Islet of Langerhans (tissue), 1 donor: ENCODE measurements around the gene CNTRL.

Experiments
- FAIRE-seq: peaks from one replicate; lab custom pipeline; 2011; peaks lifted over from hg19 to GRCh38; lab: Jason Lieb, UNC

CNTRL gene

DNA sequence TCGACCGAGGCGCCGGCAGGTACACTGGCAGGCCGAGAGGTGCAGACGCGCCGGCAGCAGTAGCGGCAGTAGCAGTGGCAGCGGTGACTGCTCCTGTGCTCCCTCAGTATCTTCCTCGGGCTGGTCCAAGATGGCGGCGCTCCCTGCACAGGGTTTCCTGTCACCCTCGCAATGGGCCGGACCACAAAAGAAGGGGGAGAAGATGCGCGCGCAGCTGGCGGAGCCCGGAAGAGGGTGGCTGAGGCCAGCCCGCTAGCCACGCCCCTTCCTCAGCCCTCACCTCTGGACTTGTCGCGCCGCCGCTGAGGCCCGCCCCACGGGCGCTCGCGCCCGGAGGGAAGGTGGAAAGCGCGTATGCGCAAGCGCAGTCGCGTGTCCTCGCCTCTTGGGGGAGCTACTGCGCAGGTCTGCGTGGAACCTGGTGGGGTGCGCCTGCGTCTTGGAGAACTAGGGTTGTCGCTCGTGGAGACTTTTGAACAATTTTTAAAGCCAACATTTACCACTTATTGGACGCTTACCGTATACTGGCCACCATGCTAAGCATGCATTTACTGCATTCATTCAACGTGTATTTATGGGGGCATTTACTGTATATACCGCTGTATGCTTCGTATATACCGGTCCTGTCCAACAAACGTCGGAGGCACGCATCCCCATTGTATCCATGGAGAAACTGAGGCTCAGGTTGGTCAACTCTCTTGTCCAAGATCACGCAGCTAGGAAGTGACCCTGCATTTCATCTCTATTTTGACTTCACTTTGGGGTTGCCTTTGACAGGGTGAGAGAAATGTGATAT lies 127.2 kb downstream of the CNTRL start, which contains the start of gene RAB14:
Gene RAB14 (minus strand): TSS at position 132 of the 796 bp plus-strand sequence. CDS start 8,457 bp downstream, outside the sequence.
- FAIRE-seq = no peak

DNA sequence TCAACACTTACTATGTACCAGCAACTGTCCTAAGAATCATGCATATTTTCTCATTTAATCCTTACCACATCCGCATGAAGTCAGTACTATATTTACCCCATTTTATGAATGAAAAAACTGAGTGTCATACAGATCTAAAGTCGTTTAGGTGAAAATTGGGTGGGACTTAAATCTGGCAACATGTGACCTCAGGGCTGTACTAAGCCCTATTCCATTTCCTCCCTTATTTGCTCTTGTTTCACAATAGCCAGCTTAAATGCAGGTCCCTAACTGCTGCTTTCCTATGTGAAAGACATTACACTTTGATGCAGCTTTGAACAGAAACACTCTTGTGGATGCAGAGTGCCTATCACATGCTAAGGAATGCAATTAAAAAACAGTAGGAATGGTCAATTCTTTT lies 129.4 kb downstream of the CNTRL start:
- no peak for FAIRE-seq

DNA sequence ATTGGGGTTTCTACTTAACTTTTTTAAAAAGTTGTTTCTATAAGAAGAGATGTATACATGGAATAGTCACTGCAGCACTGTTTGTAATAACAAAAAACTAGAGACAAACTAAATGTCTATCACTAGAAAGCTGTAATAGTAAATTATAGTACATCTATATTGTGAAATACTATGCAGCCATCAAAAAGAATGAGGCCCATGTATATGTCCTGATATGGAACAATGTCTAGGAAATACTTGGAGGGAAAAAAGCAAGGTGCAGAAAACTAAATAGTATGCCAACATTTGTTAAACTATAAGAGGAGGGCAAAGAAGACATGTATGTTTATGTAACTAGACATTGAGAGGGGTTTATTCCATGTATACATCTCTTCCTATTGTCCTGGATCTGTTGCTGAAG lies 129.9 kb downstream of the CNTRL start:
- FAIRE-seq = no peak

DNA sequence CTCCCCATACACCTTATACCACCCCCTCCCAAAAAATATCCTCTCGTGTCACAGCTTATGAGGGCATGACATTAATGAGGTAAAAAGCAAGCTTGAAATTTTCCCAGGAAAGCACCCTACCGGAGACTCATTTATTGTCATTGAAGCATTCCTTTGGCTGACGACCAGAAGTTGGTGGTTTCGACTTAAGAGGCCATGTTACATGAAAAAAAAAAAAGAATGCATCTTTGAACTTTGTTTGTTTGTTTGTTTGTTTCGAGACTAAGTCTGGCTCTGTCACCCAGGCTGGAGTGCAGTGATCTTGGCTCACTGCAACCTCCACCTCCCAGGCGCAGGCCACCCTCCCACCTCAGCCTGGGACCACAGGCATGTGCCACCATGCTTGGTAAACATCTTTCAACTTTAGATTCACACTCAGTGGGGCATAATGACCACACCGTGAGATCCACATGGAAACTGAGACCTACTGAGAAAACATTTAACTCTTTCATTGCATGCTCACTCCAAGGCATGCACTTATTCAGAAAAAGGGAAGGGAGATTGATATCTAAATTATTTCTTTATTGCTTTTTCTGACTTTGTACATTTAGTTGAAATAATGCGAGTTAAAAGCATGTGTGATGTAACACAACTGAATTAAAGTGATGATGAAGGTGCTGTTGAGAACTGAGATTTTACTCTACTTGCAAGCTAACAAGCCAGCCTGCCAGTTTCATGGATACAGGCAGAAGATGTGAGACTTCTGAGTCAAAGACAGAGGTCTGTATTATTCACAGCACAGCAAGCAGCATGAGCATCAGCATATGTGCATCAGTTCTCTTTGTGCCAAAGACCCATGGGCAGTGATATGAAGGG lies 132.0 kb downstream of the CNTRL start:
- no peak for FAIRE-seq

DNA sequence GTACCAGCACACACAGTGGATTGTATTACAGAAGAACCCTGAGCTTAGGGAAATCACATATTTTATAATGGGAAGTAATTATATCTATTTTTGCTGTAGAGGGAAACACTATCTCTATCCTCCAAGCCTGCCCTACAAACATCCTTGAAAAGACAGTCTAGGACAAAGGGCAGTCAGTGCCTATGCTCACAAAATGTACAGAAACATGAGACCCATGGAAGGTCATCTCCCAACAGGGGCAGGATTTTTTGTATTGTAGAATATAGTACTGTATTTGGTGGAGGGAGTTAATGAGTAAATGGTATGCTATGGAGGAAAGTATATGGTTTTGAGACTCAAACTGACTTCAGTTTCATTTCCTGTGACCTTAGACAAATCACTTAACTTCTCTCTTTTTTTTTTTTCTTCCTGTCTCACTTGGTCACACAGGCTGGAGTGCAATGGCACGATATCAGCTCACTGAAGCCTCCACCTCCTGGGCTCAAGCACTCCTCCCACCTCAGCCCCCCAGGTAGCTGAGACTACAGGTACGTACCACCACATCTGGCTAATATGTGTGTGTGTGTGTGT lies 132.7 kb downstream of the CNTRL start:
- FAIRE-seq = no peak

DNA sequence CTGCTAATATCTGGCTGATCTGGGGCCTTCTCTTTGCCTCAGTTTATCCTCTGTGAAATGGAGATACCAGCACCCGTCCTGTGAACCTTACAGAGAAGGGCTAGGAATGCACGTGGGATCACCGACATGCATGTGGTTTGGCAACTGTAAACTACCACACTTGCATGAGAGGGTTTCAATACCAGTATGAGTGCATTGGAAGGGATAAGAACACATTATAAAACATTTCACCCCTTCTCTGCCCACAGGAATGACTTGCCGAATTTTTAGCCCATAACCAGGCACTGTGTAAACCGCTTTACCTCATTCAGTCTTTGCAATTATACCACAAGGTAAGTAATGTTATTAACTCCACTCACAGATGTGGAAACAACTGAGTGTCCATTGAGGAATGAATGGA lies 135.8 kb downstream of the CNTRL start:
- no peak for FAIRE-seq

DNA sequence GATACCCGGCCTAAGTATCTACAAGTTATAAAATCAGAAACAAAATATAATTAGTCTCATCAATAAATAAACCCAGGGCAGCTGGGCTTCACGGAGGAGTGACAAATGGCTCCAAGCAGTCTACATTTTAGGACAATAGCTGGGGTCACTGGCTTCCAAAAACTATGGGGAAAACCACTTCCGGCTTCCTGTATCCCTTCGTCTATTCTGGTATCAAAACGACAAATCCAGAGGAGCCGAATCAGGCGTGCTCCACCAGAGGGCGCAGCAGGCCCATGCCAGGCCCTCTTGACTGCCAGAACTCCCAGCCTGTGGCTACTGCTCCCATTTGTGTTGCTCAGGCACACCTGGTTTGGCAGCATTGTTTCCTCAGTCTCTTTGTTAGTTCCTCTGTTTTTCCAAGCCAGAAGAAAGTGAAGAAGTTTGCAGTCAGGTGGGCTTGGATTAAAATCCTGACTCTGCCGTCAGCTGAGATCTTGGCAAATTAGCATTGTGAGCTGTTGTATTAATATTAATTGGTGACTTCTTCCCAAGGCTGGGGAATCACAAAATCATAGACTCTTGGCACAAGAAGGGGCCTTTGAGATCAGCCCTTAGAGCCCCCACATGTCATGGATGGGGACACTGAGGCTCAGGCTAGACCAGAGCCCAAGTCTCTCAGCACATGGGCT lies 138.5 kb downstream of the CNTRL start:
- FAIRE-seq = peak; percentile 65

DNA sequence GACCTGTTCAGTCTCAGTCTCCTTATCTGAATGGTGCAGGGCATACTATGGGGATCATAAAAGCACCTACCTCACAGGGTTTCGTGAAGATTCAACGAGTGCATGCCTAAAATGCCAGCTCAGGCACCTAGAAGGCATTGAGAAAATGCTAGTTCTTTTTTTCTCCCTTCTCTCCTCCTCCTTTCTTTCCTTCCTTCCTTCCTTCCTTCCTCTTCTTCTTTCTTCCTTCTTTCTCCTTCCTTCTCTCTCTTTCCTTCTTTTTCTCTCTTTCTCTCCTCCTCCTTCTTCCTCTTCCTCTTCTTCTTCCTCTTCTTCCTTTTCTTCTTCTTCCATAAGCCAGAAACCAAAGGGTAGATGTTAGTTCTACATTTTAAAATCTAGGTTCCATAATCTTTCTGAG lies 139.2 kb downstream of the CNTRL start:
- FAIRE-seq = no peak

DNA sequence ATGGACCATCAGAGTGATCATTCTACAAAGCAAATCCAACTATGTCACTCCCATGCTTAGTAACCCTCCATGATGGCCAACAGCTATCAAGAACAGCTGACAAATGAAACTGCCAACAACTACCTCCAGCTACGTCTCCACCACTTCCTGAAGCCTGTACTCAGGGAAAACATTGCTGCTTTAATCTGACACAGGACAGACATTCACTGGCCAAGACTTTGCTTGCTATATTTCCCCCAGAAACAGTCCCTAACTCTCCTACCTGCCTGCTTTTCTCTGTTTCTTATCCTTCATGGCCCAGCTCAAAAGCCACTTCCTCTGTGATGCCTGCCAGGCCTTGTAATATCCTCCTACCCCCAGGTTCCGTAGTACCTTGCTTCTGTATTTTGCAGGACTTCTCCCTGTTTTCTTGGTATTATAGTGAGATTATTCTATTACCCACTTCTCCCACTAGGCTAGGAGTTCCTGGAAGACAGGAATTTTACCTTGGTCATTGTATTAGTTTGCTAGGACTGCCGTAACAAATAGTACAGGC lies 141.6 kb downstream of the CNTRL start:
- no peak for FAIRE-seq

DNA sequence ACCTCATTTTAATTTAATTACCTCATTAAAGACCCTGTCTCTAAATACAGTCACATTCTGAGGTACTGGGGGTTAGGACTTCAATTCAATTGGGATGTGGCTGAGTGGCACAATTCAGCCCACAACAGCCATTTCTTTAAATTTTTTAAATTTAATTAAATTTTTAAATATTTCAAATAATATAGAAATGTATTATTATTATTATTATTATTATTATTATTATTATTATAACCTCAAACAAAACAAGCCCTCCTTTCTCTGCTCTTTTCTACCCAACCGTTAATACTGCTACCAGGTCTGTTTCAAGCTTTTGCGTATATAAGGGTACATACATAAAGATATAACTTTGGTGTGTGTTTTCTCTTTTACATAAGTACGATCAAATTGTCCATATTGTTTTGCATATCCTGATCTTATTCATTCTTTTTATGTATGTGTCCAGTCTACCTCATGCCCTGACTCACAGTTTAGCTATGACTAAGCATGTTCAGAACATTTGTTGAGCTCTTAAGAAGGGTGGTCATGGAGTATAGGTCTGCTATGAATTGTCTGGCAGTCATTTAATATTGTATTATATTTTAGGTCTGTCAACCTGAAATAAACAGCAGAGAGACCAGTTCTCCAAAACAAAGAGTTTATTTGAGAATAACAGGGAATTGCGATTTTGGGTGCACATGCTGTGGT lies 143.0 kb downstream of the CNTRL start:
- no peak for FAIRE-seq

DNA sequence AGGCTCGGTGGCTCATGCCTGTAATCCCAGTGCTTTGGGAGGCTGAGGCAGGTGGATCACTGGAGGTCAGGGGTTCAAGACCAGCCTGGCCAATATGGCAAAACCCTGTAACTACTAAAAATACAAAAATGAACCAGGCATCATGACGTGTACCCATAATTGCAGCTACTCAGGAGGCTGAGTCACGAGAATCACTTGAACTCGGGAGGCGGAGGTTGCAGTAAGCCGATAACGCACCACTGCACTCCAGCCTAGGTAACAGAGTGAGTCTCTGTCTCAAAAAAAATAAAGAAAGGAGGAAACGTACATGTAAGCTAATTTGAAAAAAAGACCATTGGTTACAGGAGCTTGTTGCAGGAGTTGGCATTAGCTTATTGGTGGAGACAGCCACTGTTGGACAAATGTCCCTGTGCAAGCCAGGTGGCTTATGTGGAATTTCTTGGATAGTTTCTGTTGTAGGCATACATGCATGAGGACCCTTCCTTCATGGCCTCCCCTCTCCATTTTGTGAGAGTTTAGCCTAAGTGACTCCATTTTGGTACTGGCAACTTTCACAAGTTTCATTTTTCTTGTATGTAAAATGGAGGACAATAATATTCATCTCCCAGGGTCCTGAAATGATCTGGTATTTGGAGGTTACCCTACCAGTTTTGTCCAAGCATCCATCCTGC lies 143.7 kb downstream of the CNTRL start:
- FAIRE-seq = no peak

DNA sequence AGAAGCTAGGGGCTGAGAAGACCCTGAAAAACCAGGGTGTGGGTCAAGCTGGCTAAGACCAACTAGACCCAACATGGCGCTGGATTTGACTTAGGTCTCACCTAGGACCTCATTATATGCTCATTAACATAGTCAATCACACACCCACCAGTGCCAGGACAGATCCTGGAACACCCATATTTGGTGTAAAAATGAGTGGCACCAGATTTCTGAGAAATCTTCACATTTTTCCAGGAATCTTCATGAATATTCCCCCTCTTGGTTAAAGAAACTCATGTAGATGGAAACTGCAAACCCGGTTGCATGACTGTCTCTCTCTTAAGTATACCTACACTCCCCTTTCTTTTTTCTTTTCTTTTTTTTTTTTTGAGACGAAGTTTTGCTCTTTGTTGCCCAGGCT lies 144.8 kb downstream of the CNTRL start:
- no peak for FAIRE-seq

DNA sequence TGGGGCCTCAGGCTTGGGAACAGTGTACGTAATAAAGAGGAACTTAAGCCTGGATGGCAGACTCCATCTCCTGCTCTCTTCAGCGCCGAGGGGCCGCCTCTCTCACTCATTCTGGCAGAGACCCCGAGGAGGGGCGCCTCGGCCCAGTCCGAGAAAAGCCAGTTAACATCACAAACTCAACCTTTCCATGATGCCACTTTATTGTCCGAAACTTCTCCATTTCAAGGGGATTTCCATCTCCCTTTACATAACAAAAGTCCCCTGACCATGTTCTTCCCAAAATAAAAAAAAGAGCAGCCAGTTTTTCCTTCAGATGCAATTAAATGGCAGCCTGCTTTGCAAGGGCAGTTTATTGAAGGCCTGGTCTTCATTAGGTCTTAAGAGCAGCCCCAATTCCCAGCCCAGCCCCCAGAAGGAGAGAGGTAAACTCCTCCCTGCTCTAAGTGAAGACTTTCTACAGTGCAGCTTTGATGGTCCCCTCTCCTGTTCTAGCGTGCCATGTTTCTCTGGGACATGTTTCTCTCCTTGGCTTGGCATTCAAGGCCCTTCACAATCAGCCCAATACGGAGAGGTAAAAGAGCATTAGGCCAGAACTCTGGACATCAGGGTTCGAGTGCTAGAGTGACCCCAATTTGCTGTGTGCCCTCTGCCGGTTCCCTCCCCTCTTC lies 146.4 kb downstream of the CNTRL start:
- no peak for FAIRE-seq

DNA sequence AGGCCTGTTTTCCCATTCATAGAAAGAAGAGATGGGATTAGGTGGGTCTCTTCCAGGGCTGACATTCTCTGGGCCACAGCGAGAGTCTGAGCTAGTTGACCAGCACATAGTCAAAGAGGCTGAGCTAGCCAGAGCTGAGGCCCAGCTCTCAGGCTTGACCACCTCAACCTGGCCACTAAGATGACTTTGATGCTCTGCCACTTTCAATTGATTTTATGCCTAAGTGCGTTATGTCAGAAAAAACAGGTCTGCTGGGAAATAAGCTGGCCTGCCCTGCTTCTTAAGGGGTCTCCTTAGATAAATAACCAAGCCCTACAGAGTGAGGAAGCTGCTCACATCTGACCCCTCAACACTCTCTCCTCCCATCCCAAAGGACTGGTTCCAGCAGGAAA lies 146.9 kb downstream of the CNTRL start:
- no peak for FAIRE-seq

DNA sequence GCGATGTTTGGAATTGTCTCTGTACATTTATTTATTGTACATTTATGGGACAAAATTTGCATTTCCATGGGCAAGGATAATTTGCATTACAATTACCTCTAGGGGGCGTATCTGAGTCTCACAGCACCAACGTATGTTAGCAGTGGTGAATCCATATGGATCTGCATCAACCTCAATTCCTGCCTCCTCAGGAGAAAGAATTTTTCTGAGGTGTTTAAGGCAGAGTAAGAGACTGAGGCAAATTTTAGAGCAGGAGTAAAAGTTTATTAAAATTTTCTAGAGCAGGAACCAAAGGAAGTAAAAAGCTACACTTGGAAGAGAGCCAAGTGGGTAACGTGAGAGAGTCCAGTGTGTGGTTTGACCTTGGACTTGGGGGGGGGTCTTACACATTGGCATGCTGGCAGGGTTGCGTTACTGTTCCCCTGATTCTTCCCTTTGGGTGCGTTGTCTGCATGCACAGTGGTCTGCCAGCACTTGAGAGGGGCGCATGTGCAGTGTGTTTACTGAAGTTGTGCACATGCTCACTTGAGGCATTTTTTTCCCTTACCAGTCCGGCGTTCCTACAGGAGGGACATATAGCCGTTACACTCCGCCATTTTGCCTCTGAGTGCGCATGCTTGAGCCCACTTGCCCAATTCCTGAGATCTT lies 147.9 kb downstream of the CNTRL start:
- FAIRE-seq = peak; percentile 61

DNA sequence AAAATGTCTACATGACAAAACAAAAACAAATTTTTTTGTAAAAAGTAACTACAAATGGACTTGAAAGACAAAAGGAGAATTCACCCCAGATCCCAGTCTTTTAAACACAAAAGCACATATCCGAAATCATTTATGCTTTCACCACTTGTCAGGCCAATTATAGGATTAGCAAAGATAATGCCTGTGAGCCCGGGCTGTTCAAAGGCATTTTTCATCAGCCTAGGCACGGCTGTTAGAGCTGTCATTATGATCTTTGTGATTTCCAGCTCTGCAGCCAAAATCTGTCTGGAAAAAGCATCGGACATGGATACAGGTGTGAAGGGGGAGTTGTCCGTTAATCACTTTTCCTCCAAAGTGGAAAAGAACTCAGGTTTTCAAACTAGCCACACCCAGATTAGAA lies 150.5 kb downstream of the CNTRL start:
- no peak for FAIRE-seq

DNA sequence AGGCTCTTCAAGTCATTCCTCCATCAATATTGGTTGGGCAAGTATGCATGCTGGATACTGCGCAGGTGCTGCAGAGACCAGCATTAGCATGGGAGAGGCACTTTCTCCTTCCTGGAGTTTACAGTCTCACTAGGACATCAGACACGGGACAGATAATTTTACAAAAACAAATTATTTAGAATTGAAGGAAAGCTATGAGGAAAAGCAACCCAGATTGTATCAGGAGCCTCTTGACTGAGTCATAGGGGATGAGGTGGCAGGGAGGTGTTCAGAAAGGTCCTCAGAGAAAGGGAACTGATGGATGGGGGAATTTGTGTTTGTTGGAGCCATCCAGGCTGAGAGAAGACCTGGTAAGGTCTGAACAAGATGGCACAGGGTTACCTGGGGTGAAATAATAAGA lies 151.4 kb downstream of the CNTRL start:
- FAIRE-seq = no peak
